GM19240 (cell line): ENCODE results near the gene PHACTR1.
"Not testable (repeated sequence)": the region's sequence is repeated elsewhere in the genome, so short reads cannot be mapped to it uniquely, and the experiment has no call there.

Source experiments
- DNase-seq: peaks from one replicate; pipeline ENCODE4 v3.0.0; 2011; ENCODE audit warnings: low spot score; ENCODE audit not compliant: insufficient read length

The PHACTR1 gene

DNA sequence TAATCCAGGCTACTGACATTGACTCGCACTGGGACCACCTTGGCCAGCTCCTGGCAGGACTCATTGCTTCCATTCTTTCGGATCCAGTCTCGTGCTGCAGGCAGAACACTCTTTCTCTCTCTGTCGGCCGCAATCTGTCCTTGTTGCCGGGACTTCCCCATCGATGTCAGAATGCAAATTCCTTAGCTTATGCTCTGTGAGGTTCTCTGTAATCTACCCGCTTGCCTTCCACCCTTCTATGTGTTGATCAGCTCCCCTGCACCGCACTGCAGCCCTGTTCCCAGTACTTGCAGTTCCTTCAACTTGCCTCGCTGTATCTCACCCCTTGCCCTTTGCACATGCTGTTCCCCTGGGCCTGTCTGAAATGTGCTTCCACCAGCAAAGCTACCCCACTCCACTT is 182.0 kb downstream of the PHACTR1 start:
- no peak for DNase-seq

DNA sequence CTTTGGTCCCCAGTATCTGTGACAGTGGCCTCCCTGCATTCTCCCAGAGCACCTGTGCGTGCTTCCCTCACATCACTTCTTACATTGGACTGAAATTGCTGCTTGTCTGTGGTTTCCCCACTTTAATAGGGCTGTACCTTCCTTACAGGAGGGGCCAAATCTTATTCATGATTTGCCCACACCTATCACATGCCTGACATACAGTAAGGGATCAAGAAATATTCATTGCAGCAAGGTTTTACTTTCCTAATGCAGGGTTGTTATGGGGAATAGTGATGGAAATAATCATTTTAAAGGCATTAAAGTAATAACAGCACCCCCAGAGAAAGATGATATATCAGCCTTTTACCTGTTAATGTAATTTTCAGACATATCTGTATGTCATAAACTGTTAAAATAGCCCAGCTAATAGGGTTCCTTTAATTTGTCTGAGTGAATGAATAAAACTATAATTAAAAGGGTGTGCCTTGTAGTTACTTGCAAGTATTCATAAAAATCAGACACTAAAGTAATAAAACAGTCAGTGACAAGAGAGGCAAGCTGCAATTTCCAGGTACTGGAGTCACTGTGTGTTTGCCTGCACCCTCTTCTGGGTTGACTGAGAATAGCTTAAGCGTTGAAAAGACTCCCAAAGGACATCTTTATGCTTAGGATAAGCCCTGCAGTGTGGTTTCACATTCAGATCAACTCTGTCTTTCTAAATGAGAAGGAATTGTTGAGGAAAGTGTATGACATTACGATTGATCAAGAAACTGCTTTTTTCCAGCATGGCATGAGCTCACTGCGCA is 182.7 kb downstream of the PHACTR1 start:
- no peak for DNase-seq

DNA sequence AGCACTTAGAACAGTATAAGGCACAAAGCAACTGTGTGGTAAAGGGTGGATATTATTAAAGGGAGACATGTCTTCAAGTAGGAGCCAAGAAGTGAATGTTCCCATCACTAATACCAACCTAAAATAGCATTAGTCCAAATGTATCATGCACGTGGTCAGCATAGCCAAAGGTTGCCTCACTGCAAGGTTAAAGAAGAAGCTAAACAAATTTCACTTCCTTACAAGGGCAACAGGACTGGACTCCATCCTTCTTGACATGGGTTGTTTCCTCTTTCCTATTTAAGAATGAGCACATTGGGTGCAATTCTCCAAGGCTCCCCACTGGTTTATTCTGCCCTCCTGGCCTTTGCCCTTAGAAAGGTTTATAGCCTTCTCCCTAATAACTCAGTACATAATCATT is 186.7 kb downstream of the PHACTR1 start:
- no peak for DNase-seq

DNA sequence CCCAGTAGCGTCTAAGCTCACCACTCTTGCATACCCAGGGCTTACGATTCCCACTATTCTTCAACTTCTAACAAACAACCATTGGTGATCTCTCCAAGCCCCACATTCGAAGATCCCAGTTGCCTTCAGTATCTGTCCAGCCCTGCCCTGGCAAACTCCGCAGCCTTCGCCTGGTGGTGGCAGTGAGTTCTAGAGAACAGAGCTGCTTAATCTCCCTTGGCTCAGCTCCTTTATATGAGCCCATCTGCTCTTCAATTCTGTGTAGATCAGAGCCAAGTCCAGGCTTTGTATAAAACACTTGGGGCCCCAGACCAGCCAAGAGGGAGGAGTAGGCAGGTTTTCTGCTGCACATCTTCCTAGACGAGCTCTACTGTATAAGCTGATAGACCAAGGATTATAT is 193.3 kb downstream of the PHACTR1 start:
- DNase-seq: no peak

DNA sequence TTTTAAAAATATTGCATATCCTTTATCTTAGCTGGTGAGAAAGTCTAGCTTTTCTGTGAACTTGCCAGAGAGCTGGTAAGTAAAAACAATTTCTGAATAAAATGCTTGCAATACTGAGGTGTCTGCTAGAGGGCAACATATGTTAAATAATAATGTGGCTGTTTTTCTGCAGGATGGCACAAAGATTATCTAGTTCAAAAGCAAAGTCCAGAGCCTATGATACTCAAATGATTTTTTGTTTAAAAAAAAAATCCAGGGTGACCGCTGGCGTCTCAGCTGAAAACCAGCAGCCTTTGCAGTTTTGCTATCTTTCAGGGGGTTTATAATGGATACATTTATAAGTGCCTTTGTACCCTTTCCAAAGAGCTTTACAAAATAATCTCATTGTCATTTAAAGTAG is 194.9 kb downstream of the PHACTR1 start:
- DNase-seq: no peak

DNA sequence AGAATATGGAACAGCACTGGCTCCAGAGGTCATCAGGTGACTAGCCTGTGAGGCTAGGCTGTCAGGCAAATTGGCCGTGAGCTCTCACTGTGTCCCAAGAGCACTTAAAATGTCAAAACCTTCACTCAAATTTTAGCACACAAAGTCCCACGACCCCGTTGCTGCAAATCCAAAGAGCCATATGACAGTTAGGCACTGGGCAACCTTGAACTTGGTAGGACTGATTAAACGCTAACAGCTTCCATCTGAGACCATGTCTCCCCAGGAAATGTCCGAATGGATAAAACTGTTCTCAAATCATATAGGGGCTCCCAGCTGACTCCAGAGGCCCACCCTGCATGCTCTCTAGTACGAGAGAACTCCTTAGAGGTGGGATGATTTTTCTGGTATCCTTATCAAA is 196.6 kb downstream of the PHACTR1 start:
- DNase-seq: no peak

DNA sequence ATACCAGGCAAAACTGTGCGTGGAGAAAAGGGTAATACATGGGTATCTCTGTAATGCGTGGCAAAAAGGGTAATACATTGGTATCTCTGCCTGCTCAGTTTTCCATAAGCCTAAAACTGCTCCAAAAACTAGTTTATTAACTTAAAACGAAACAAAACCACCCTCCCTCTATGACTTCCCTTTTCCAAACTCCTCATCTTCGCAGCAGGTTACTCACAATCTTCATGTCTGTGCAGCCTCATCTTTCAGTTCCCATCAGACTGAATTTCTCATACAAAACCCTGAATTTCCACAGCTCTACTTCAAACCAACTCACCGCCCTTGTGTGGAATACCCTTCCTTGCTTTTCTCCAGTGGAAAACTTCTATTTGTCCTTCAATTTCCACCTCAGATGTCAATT is 199.4 kb downstream of the PHACTR1 start:
- DNase-seq: no peak

DNA sequence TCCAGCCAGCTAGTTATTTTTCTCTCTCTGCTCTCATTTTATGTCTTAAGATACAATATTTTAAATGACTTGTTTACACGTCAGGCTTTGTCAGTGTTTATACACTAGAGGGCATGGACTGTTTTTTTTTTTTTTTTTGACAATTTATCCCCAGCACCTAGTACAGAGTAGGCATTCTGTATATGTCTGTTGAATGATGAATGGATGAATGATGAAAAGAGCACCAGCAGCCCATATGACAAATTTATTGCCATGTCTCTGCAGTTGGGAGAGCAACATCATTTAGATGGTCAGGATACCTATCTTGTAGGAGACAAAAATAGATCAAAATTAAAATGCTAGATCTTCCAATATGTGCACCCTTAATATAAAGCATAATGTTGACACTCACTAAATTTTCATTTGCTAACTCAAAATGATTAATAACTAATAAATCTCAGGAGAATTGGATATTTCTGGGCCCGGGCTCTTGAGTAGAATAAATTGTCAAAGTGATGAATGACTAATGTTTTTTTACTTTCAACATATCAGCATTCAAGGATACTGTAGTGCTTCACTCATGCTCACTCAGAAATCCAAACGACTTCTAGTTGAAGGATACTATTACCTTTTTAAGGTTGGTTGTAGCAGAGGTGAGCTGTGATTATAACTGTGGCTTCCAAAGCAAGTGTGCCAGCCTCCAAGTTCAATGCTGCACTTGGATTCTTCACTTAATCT is 200.0 kb downstream of the PHACTR1 start:
- no peak for DNase-seq

DNA sequence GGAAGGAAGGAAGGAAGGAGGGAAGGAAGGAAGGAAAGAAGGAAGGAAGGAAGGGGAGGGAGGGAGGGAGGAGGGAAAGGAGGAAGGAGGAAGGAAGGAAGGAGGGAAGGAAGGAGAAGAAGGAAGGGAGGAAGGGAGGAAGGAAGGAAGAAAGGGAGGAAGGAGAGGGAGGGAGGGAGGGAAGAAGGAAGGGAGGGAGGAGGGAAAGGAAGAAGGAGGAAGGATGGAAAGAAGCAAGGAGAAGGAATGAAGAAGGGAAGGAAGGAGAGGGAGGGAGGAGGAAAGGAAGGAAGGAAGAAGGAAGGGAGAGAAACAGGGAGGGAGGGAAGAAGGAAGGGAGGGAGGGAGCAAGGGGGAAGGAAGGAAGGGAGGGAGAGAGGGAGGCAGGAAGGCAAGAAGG is 204.9 kb downstream of the PHACTR1 start:
- no peak for DNase-seq

DNA sequence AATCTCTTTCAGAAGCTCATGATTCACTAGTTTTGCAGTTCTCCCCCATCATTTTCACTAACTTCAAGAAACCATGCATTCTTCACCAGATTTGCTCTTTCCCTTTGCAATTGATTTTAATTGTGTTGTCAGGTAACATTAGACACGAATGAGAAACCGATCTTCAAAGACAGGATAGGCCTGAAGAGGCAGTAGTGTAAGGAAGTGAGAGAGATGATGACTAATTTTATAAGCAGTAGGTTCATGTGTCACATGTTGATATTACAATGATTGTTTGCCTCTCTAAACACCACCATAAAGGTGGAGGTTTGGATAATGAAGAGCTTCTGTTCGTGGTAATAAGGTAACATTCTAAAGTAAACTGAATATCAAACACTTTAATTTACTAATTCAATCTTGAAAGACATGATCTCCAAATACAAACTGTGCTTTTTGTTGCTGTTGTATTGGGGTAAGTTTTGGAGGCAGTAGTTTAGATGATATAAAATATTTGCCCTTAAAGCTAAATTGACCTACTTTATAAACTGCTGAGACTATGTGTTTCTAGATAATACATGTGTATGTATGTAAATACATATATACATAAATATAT is 207.2 kb downstream of the PHACTR1 start:
- DNase-seq: no peak

DNA sequence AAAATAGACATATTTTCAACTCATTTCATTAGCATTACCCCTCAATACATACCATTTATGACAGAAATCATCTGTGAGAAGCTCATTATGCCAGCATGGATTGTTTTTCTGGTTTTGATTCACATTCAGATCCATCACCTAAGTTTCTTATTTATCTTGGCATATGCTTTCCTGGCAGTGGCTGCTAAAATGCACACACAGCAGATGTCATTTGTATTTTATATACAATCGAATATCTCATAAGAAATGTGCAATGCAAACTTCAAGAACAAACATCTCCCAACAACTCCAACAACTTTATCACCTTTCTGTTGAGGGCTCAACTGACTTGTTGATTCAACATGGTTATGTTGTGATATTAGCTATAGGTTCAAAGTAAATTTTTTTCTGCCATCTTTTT is 208.3 kb downstream of the PHACTR1 start:
- DNase-seq: no peak

DNA sequence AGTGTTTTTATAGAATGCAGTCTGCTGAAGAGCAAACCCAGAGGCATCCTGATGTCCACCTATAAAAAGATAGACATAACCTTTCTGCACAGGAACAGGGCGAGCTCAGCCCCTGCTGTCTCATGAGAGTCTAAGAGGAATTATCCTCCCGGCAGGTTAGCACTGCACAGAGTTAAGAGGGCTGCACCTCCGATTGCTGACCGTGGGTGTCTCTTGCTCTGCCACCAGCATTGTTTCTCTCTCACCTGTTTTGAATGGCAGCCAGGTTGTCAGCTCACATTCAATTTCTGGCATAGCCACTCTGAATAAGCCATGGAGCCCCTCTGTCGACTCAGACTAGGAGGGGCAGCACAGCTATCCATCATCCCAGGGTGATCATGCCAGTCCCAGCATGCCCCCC is 211.2 kb downstream of the PHACTR1 start:
- DNase-seq: no peak

DNA sequence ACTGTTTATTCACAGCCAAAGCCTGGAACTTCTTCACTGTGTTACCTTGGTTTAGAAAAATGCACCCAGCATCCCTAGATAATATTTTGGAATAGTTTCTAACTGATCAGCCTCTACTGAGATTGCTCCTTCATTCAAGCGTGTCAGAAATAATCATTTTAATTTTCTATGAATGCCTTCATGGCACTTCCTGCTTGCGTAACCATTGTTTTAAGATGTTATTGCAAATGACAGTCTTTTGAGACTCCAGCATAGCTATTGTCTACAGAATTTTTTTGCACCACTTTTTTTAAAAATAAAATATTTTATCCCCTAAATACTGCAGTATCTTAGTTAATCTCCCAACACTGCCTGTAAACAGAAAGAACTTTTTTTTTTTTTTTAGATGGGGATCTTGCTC is 213.1 kb downstream of the PHACTR1 start:
- no peak for DNase-seq

DNA sequence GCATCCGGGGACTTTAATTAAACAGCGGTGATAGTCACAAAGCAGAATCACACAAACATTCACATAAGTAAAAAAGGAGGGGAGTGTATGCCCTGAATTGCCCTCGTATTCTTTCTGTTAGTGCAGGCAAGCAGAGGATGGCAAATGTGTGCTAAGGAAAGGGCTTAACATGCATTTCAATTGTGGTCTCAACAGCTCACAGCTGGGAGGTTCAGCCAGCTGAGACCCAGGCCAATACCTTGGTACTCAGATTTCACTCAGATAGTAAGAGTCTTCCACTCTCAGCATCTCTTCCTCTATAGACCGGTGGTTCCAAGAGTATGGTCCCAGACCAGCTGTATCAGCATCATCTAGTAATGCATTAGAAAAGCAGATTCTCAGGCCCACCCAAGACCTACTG is 215.1 kb downstream of the PHACTR1 start:
- no peak for DNase-seq

DNA sequence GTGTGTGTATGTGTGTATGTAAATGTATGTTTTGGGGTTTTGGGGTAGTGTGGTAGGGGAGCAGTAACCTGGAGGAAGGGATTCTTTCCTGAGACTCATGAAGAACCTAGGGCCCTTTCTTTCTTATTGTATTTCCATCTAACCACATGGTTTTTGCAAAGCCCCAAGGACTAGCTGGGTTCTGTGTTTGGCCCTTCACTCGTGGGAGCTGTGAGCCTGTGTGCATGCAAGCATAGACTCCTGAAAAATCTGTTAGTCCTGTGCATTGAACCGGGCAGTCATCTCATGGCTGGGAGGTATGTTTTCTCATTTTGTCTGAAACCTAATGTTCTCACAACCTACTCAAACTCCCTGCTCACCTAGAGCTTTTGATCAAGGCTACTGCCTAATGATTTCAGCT is 219.1 kb downstream of the PHACTR1 start:
- no peak for DNase-seq

DNA sequence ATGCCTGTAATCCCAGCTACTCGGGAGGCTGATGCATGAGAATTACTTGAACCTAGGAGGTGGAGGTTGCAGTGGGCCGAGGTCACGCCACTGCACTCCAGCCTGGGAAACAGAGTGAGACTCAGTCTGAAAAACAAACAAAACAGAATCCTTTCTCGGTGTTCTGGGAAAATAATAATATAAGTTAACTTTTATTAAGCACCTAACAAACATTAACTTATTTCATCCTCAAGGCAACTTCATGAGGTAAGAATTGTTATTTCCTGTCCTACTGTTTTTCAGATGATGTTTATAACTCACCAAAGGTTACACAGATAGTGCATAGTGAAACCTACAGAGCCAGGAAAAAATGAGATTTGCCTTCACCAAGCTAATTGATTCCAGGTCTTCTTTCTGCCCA is 221.4 kb downstream of the PHACTR1 start:
- no peak for DNase-seq

DNA sequence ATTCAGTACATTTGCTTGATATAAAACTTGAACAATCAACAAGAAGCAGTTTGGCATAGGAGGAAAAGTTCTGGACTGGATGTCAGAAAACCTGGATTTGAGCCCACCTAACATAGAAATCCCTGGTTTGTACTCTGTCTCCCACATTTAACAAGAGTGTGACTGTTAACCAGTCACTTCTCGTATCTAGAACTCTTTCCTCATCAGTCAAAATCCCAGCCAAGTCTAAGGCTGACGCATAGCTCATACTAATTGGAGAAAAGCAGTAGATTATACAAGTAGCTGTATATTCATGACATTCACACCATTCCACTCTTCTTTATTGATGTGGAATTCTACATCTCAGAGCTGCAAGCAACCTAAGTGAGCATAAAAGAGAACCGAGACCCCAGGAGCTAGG is 222.7 kb downstream of the PHACTR1 start:
- no peak for DNase-seq

DNA sequence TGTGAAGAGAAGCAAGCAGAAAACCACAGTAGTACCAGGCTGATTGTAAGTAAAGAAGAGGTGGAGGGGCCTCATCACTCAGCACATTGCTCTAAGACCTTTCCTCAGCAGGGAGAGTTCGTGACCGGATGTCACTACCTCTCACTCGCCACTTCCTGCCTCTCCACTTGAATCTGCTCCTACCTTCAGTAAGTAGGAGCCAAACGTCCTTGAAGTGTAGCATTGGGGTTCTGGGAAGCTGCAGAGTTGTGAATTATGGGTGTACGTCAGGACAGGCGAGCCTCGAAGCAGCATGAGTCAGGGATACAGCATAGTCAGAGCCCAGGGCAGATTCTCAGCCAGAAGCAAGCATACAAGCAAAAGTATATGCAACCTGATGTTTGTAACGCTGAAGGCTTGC is 224.9 kb downstream of the PHACTR1 start:
- DNase-seq: no peak

DNA sequence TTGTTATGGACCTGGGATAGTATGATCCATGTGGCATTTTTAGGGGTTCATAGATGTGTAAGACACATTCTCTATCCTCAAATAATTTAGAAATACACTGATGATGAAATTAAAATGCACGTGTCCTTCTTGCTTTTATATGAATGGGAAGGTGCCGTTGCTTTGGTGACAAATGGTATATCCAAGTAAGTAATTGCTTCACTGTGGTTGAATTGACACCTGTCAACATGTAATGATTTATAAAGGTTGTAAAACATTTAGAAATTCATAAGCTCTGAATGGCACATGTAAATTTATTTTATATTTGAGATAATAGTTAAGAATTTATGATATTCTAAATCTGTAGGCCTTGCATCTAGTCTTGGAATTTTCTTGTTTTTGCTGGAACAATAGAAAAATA is 227.0 kb downstream of the PHACTR1 start:
- DNase-seq: no peak

DNA sequence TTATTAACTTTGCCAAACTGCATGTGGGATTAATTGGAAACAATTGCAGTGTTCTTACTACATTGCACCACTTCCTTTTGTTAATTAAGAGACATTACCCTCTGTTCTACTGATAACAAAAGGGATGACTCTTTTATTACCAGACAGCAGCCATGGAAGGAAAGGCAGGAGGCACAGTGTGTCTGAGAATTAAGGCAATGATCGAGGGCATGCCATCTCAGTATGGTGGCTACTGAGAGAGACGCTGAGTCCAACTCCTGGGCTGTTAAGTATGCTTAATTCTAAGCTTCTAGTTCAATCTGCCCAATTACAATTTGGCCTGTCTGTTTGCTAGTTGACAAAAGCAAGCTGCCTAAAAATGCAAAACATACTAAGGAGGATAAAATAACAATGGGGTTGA is 227.4 kb downstream of the PHACTR1 start:
- DNase-seq: no peak

DNA sequence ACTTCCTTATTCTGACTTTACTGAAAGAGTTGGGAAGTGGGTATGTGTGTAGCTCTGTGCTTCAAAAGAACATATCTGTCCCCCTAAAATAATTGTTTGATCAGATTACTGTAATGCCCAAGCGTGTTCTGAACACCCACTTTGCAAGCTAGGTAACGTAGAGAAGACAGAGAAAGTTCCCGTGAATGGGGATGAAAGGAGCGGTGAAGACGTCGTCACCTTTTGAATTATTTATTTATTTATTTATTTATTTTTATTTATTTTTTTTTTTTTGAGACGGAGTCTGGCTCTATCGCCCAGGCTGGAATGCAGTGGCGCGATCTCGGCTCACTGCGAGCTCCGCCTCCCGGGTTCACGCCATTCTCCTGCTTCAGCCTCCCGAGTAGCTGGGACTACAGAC is 228.0 kb downstream of the PHACTR1 start:
- not testable (repeated sequence) for DNase-seq

DNA sequence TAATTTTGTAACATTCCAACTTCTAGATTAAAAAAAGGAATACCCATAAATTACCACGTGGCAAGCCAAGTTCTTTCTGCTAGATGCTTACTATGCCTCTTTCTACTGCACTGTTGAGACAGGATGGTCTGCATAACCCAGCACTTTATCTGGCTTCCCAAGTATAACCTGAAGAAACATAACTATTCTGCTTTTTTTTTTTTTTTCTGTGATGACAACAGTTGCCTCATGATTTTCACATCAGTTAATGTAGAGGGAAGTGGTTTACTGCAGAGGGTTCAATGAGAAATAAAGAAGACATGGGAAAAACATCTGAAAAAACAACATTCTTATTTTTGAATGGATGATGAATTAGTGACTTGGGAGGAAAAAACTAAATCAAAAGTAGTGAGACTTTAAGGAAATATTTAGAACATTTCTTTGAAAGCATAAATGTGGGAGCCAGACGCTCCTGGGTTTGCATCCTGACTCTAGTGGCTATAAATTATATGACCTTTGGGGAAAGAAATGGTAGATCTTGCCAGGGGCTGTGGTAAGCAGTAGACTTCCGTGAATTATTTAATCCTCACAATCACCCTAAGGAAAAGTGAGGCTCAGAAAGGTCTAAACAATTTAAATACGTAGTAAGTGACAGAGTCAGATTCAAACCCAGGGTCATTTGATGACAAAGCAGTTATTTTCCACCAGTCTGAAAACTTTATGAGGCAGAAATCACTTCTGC is 230.7 kb downstream of the PHACTR1 start:
- no peak for DNase-seq
